H1 (cell line): ENCODE data around the gene RNF149. TPM values are rescaled to one million over a fixed set of nuclear protein-coding genes. Genes with fewer than 3 reads are reported as not detected.

Experiments
- BCL11A ChIP-seq, 2 experiments: IDR thresholded peaks; one replicate each; pipeline ENCODE4 v1.6.1; 2011; ENCODE audit warnings: low read depth in 2 of 2, low read length in 2 of 2, mild to moderate bottlenecking in 2 of 2
- CHD7 ChIP-seq: fragments of 300-600 bp; sonication (generic); IDR thresholded peaks from 2 replicates; pipeline ENCODE4 v1.7.1; 2012; ENCODE audit warnings: low read length, moderate library complexity, mild to moderate bottlenecking, inconsistent platforms; ENCODE audit not compliant: insufficient replicate concordance
- E2F6 ChIP-seq: IDR thresholded peaks from 2 replicates; pipeline ENCODE4 v1.6.1; 2012; ENCODE audit warnings: inconsistent platforms
- EGR1 ChIP-seq: IDR thresholded peaks from 2 replicates; pipeline ENCODE4 v1.6.1; 2011; ENCODE audit warnings: low read depth, low read length, borderline replicate concordance
- HDAC6 ChIP-seq: IDR thresholded peaks from one replicate; pipeline ENCODE4 v1.7.1; 2012; ENCODE audit warnings: low read depth, mild to moderate bottlenecking, inconsistent platforms, low read length, moderate library complexity
- KDM4A ChIP-seq: IDR thresholded peaks from one replicate; pipeline ENCODE4 v1.7.1; 2012; ENCODE audit warnings: low read depth, mild to moderate bottlenecking, moderate library complexity, low read length, inconsistent platforms; ENCODE audit not compliant: severe bottlenecking
- MAX ChIP-seq: IDR thresholded peaks from 2 replicates; pipeline ENCODE4 v1.6.1; 2012; ENCODE audit warnings: inconsistent platforms
- POU5F1 ChIP-seq: IDR thresholded peaks from 2 replicates; pipeline ENCODE4 v1.6.1; 2011; ENCODE audit warnings: low read depth, mild to moderate bottlenecking, low read length, moderate library complexity
- RBBP5 ChIP-seq: IDR thresholded peaks from 2 replicates; pipeline ENCODE4 v1.7.1; 2012; ENCODE audit warnings: low read depth, mild to moderate bottlenecking, inconsistent platforms, low read length, moderate library complexity, borderline replicate concordance
- SIX5 ChIP-seq: IDR thresholded peaks from 2 replicates; pipeline ENCODE4 v1.6.1; 2011; ENCODE audit warnings: mild to moderate bottlenecking, low read depth, low read length
- SP4 ChIP-seq: IDR thresholded peaks from 2 replicates; pipeline ENCODE4 v1.6.1; 2012; ENCODE audit warnings: low read length, inconsistent platforms
- ZNF274 ChIP-seq: IDR thresholded peaks from 2 replicates; pipeline ENCODE4 v1.7.0; 2012; ENCODE audit warnings: low read length, borderline replicate concordance; ENCODE audit errors: extremely low read depth
- polyA plus RNA-seq, 7 experiments: library from polyadenylated mRNA; depleted of rRNA in 3 of 7; stranded (reverse) in 5 of 7; unstranded in 2 of 7; fragments of >200 nt in 5 of 7; fragments of 200-250 nt in 2 of 7; gene quantifications; 1 replicate in 5 of 7; 2 replicates in 1 of 7; 4 replicates in 1 of 7; pipeline versions ENCODE4 v1.2.1 to v1.2.3, GENCODE V29; 2011 to 2013; ENCODE audit warnings: missing spikeins in 2 of 7, mixed read lengths in 2 of 7
- total RNA-seq: library from RNA; stranded (reverse); fragmentation: NEBNext Ultra II Directional; extraction: Animal tissue kit (Norgen Biotek cat#: 25700); gene quantifications from 2 replicates; pipeline ENCODE4 v1.2.1, GENCODE V29; 2021

Gene RNF149
- total and polyA plus RNA-seq, 2 of the 8 experiments (the other 6 are each of a cell fraction or from before 2014, with no cell fraction given) = 16.6 to 28.2 TPM

- TF ChIP-seq CHD7 (no peak), ZNF274 (no peak), SIX5 (no peak), POU5F1 (no peak), MAX (no peak), SP4 (no peak), HDAC6 (no peak), E2F6 (no peak), KDM4A (no peak), RBBP5 (no peak), EGR1 (no peak), BCL11A (IDR thresholded peaks at IDR 0.05; ENCODE audit: low read depth in 2 of 2, low read length in 2 of 2) (no peak)
Observed at GRCh38 chr2:101303688-101304087, 4.8 kb downstream of the RNF149 start (continued).
